Mesothelial cell of epicardium (in vitro differentiated cells): ENCODE data around the gene HEATR5A. TPM values are rescaled to one million over a fixed set of nuclear protein-coding genes. Genes with fewer than 3 reads are reported as not detected.
"Not testable (repeated sequence)": the region's sequence is repeated elsewhere in the genome, so short reads cannot be mapped to it uniquely, and the experiment has no call there.

Experiments used
- DNase-seq, 2 experiments: peaks; one replicate each; pipeline ENCODE4 v3.0.0; 2021; ENCODE audit warnings: low spot score in 2 of 2; ENCODE audit not compliant: unreplicated experiment in 2 of 2
- H3K27ac Mint-ChIP-seq: 2 replicates; pipeline ENCODE4 v1.8.0; 2021; ENCODE audit warnings: mixed read lengths
- H3K27me3 Mint-ChIP-seq: 2 replicates; pipeline ENCODE4 v1.8.0; 2021; ENCODE audit warnings: low read depth, mixed read lengths
- H3K36me3 Mint-ChIP-seq: 2 replicates; pipeline ENCODE4 v1.8.0; 2021; ENCODE audit warnings: mixed read lengths
- H3K4me1 Mint-ChIP-seq: 2 replicates; pipeline ENCODE4 v1.8.0; 2021; ENCODE audit warnings: mixed read lengths
- H3K4me3 Mint-ChIP-seq: 2 replicates; pipeline ENCODE4 v1.8.0; 2021; ENCODE audit warnings: mild to moderate bottlenecking, moderate library complexity, mixed read lengths
- H3K9me3 Mint-ChIP-seq: 2 replicates; pipeline ENCODE4 v1.8.0; 2021; ENCODE audit warnings: mixed read lengths
- total RNA-seq: library from RNA; stranded (reverse); gene quantifications from 3 replicates; pipeline ENCODE4 v1.2.1, GENCODE V29; 2021
- TF ChIP-seq, protein P1 (sequence below): fragments of 200-600 bp; sonication (generic); IDR thresholded peaks from one replicate; pipeline ENCODE4 v1.5.0; 2021; ENCODE audit warnings: antibody characterized with exemption; ENCODE audit not compliant: unreplicated experiment

The HEATR5A gene
- total RNA-seq, 1 donor from 2014 or later: 21.5 TPM

DNA sequence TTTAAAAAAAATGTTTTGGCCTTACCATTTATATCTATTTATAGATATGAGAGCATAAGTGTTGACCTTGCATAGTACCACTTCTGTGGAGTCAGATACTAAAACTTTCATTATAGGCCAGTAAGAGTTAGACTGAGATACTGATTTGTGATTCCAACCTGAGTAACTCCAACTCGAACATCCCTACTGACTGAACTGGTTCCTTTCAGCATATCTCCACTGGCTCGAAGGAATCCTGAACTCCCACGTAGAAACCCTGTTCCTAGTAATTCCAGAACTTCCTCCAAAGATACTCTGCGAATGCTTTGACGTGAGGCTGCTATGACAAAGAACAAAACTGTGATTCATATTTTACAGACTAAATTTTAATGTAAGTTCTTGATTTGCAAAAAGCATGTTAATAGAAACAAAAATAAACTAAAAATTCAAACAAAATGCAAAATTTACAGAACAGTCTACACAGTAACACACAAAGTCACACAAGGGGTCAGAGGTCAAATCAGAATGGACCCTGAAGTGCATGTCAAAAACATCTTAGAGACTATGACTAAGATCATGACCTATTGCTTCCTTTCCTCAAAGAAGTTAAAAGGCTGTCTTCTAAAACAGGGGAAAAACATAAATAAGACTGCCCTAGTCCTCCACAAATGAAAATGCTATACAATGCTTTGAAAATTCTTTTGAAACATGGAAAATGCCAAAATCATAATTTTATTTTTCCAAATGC lies 31.5 kb downstream of the HEATR5A start:
- TF ChIP-seq, protein P1, sequence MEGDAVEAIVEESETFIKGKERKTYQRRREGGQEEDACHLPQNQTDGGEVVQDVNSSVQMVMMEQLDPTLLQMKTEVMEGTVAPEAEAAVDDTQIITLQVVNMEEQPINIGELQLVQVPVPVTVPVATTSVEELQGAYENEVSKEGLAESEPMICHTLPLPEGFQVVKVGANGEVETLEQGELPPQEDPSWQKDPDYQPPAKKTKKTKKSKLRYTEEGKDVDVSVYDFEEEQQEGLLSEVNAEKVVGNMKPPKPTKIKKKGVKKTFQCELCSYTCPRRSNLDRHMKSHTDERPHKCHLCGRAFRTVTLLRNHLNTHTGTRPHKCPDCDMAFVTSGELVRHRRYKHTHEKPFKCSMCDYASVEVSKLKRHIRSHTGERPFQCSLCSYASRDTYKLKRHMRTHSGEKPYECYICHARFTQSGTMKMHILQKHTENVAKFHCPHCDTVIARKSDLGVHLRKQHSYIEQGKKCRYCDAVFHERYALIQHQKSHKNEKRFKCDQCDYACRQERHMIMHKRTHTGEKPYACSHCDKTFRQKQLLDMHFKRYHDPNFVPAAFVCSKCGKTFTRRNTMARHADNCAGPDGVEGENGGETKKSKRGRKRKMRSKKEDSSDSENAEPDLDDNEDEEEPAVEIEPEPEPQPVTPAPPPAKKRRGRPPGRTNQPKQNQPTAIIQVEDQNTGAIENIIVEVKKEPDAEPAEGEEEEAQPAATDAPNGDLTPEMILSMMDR: no peak
- DNase-seq: no peak
- Mint-ChIP-seq H3K27me3 (no peaks in the 10 kb centered on the region), H3K4me1 (peaks cover 21% of the 10 kb centered on the region), H3K36me3 (peaks cover 8% of the 10 kb centered on the region), H3K4me3 (no peak overlapping the region), H3K27ac (peak overlapping the region; percentile 57), H3K9me3 (no peaks in the 10 kb centered on the region)

DNA sequence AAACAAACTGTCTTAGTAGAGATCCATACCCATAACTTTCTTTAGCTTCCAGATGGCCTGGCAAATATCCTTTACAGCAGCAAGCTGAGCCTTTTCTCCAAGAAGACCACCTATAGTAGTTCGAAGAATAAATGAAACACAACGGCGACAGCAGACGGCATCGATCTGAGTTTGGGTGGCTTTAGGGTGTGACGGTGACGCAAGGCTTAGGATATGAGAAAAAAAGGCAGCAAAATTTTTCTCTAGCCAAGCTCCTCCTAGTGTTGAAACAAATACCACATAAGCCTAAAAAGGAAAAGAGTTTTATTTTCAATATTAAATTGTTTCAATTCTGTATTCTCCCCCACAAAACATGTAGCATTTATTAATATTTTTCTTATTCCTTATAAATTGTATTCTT lies 33.3 kb downstream of the HEATR5A start:
- no peak overlapping the region for H3K4me3 Mint-ChIP-seq
- H3K27ac Mint-ChIP-seq: peak overlapping the region; percentile 8
- peaks cover 9% of the 10 kb centered on the region for H3K36me3 Mint-ChIP-seq
- H3K9me3 Mint-ChIP-seq: no peaks in the 10 kb centered on the region
- TF ChIP-seq, protein P1: no peak
- H3K27me3 Mint-ChIP-seq: no peaks in the 10 kb centered on the region
- peaks cover 21% of the 10 kb centered on the region for H3K4me1 Mint-ChIP-seq
- no peak for DNase-seq

DNA sequence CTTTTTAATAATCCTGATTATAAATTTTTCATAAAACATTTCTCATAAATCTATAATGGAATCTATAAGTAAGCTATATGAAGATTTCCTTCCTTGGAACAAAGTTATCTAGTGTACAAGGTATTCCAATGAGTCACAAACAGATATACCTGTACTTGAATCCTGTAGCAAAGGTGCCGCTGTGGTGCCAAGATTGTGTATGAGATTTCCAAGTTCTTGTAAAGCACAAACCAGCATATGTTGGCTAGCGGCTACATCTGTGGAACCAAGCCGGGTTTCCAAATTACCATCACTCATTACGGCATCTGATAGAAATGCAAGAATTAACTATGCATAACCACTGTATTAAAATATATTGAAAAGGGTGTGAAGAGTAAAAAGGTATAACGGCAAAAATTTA lies 34.1 kb downstream of the HEATR5A start:
- Mint-ChIP-seq H3K4me1 (peaks cover 21% of the 10 kb centered on the region), H3K27me3 (no peaks in the 10 kb centered on the region), H3K4me3 (no peak overlapping the region), H3K27ac (no peak overlapping the region), H3K36me3 (peaks cover 13% of the 10 kb centered on the region), H3K9me3 (no peaks in the 10 kb centered on the region)
- DNase-seq: no peak
- TF ChIP-seq, protein P1: no peak

DNA sequence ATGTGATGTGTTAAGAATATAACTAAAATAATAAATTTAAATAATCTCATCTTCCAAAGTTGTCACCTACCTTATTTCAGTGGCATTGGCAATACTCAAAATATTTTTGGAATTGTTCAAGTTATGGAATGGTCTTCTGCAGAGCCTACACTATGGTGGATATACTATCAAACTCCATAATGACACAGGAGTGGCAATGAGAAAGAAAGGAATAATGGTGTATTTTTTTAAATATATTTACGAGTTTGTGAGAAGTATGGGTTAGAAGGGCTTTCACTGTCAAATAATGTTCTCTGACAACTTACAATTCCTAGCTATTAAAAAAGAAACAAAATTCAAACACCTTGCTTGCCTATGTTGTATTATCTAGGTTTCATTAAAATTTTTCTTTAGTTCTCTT lies 38.1 kb downstream of the HEATR5A start:
- no peak overlapping the region for H3K4me3 Mint-ChIP-seq
- H3K9me3 Mint-ChIP-seq: no peaks in the 10 kb centered on the region
- H3K36me3 Mint-ChIP-seq: peaks cover 12% of the 10 kb centered on the region
- TF ChIP-seq, protein P1: no peak
- no peak for DNase-seq
- no peaks in the 10 kb centered on the region for H3K4me1 Mint-ChIP-seq
- H3K27ac Mint-ChIP-seq: no peak overlapping the region
- no peaks in the 10 kb centered on the region for H3K27me3 Mint-ChIP-seq

DNA sequence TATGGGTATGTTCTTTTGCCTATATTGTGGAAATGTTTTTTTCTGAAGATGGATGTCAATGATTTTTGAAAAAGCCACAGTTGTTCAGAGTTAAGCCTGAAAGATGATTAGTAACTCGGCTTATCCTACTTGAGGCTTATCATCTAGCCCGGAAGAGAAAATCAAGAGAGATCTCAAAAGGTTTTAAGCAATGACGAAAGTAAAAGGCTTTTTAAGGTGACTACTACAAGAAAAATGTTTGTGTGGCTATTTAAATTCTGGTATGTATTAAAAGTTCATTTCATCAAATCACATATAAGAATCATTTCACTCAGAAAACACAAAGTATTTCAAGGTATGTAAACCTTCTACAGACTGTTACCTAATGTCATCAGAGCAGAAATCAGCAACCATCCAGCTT lies 40.2 kb downstream of the HEATR5A start:
- no peaks in the 10 kb centered on the region for H3K27me3 Mint-ChIP-seq
- peak overlapping the region; percentile 0 for H3K27ac Mint-ChIP-seq
- no peak overlapping the region for H3K4me3 Mint-ChIP-seq
- H3K36me3 Mint-ChIP-seq: peaks cover 15% of the 10 kb centered on the region
- TF ChIP-seq, protein P1: no peak
- no peaks in the 10 kb centered on the region for H3K9me3 Mint-ChIP-seq
- no peak for DNase-seq
- no peaks in the 10 kb centered on the region for H3K4me1 Mint-ChIP-seq

DNA sequence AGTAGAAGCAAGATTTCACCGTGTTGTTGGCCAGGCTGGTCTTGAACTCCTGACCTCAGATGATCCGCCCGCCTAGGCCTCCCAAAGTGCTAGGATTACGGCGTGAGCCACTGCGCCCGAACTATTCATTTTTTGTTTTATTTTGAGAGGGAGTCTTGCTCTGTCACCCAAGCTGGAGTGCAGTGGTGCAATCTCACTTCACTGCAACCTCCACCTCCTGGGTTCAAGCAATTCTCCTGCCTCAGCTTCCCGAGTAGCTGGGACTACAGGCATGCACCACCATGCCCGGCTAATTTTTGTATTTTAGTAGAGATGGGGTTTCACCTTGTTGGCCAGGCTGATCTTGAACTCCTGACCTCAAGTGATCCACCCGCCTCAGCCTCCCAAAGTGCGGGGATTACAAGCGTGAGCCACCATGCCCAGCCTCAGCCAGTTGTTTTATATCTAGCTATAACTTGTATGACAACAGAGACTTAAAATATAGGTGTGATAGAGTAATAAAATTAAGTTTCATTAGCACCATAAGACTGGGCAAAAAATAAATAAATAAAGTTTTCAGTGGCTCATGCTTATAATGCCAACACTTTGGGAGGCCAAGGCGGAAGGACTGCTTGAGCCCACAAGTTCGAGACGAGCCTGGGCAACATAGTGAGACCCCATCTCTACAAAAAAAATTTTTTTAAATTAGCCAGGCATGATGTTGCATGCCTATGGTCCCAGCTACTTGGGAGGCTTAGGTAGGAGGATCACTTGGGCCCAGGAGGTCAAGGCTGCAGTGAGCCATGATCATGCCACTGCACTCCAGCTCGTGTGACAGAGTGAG lies 41.0 kb downstream of the HEATR5A start:
- not testable (repeated sequence) for H3K27ac Mint-ChIP-seq, H3K4me3 Mint-ChIP-seq, H3K27me3 Mint-ChIP-seq, DNase-seq, H3K4me1 Mint-ChIP-seq, H3K9me3 Mint-ChIP-seq
- peaks cover 15% of the 10 kb centered on the region for H3K36me3 Mint-ChIP-seq
